Stimulated activated CD8-positive, alpha-beta memory T cell treated with anti-CD3 and anti-CD28 coated beads, Interleukin-15, amount 100 ng/mL, for 24 hours (primary cell): ENCODE results near the gene RNF166.
"Not testable (repeated sequence)": the region's sequence is repeated elsewhere in the genome, so short reads cannot be mapped to it uniquely, and the experiment has no call there.

Experiments
- DNase-seq: peaks from one replicate; pipeline ENCODE4 v3.0.0-alpha.2; 2020; ENCODE audit warnings: low read depth

Gene RNF166

DNA sequence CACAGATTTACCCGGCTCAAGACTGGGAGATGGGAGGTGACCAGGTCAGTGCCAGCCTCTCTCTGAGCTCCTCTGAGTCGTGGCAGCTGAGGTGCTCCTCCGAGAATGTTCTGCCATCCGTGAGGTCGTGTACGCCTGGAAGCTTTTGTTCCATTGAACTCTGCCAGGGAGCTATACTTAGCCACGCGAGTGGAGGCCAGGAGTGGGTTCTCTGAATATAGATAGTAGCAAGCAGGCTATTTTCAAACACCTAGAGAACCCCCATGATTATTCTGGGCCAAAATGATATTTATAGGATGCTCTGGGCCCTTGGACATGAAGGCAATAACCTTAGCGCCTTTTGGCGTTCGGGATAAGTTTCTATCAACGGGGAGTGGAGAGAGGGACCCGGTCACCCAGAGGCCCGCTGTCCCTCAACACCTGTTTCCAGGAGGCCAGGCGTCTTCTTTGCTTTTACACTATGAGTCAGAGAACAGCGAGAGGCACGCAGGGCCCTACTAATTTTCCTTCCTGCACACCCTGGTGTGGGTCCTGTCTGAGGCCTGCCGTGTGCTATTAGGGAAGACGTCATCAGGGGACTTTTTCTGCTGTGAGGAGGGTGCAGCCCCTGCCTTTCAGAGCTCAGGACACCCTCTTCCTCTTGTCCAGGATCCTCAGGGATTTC lies 32.4 kb downstream of the RNF166 start:
- DNase-seq: no peak

DNA sequence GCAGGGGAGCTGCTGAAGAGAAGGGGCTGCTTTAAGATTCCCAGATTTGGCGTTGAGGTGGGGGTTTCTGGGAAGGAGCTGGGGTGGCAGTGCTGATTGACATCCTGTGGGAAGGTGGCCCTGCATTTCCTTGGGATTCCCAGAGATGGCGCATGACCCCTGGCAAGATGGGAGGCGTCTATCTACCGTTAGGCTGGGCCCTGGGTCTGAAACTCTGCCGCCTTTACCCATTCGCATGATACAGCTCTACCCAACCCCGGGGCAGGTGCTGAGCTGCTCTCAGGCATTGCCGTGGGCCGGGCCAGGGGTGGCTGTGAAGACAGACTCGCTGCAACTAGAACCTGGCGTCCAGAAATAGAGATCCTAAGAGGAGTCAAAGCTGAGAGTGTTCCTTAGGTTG lies 33.4 kb downstream of the RNF166 start:
- no peak for DNase-seq

DNA sequence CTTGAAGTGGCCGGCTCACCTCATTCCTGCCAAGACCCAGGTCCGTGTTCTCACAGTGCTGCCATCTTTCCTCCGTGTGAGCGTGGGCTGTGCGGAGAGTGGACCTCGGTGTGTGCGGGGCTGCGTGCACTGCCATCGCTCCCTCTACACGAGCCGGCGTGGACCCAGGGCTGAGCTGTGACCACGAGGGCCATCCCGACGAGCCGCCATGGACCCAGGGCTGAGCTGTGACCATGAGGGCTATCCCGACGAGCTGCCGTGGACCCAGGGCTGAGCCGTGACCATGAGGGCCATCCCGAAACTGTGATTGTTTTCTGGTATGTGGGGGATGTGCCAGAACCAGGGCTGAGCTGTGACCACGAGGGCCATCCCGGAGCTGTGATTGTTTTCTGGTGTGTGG lies 34.4 kb downstream of the RNF166 start:
- DNase-seq: no peak

DNA sequence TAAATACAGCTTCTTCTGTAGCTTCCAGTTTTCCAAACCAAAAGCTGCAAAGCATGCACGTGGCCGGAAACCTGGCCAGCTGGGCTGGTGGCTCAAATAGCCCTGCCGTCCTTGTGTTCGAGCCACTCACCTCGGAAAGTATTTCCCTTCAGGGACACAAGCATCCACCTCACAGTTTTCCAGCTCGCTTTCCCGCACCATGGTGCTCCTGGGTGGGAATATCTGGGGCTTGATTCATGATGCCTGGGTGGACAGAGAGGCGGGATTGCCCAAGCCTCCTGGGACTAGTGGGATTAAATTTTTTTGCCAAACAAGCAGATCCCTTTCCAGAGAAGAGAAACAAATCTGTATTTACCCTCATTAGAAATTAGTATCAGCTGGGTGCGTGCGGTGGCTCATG lies 36.2 kb downstream of the RNF166 start:
- DNase-seq: no peak

DNA sequence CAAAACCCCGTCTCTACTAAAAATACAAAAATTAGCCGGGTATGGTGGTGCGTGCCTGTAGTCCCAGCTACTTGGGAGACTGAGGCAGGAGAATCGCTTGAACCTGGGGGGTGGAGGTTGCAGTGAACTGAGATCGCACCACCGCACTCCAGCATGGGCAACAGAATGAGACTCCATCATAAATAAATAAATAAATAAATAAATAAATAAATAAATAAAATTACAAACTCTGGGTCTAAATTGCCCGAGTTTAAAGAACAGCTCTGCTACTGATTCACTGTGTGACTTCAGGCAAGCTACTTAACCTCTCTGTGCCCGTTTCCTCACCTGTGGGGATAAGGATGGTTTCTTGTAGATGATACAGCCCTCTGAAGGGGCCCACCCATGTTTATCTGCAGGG lies 36.7 kb downstream of the RNF166 start:
- DNase-seq: not testable (repeated sequence)

DNA sequence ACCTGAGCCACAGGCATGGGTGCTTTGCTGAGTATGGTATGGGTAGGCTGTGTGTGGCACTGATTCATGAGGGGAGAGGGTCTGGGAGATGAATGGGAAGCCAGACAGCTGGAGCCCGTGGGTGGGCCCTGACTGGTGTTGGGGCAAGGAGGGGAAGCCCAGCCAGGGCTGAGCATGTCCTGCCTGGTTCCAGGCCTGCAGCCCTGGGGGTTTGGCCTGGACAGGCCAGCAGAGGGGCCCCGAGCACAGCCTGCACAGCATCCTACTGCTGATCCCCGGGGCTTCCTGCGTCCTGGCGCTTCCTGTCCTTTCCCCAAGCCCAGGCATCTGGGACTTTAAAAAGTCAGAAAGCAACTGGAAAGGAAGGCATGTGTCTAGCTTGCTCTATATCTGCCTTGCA lies 38.7 kb downstream of the RNF166 start:
- no peak for DNase-seq

DNA sequence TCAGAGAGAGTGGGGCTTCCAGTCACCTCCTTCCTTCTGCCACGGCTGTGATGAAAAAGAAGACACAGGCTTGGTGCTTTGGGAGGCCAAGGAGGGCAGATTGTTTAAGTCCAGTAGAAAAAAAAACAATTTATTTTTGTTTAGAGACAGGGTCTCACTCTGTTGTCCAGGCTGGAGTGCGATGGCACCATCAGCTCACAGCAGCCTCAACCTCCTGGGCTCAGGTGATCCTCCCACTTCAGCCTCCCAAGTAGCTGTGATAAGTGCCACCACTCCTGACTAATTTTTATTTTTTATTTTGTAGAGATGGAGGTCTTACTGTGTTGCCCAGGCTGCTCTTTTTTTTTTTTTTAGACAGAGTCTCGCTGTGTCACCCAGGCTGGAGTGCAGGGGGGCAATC lies 40.6 kb downstream of the RNF166 start:
- no peak for DNase-seq

DNA sequence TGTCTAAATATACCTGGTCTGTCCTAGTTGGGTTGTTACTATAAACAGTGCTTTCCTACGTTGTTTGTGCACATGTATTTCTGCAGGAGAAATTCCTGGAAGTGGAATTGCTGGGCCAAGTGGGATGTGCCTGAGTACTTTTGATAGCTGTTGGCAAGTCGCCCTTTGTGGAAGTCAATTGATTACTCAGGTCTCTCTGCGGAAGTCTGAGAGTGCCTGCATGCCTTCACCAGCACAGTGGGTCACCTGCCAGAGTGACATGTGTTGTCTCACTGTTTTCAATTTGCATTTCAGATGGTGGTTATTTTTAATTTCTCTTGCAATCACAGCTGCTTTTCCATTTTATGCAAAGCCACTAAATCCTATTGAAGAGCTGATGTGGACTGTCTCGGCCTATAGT lies 41.1 kb downstream of the RNF166 start:
- DNase-seq: no peak

DNA sequence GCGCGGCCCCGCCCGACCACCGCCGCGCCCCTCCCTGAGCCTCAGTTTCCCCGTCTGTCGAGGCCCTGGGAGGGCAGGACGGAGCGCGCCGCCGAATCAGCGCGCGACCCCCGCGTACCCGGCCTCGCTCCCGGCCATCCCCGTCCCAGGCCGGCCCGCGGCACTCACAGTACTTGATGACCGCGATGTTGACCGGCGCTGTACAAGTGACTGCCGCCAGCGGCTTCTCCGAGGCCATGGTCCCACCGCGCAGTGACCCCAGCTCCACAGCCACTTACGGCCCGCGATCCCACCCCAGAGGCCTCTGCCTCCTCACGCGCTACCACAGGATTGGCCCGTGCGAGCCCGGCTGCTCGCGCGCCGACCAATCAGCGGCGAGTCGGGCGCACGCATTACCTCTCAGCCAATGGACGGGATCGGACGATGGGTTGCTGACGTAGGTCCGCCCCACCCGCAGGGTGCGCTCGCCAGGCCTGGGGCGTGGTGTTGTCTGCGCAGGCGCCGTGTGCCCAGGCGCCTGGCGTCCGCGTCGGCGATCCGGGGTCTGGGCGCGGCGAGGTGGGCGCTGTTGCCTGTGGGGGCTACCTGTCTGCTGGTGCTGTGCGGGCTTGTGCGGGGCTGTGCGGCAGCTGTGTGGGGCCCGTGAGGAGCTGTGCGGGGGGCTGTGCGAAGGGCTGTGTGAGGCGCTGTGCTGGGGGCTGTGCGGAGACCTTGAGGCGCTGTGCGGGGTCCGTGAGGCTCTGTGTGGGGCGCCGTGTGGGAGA lies 43.2 kb downstream of the RNF166 start, which contains the start of gene MVD:
Gene MVD, minus strand, starts transcription at position 249 of the 764 bp plus-strand sequence. Its CDS starts 11 bp downstream, at position 238.
- DNase-seq: peak; percentile 87

DNA sequence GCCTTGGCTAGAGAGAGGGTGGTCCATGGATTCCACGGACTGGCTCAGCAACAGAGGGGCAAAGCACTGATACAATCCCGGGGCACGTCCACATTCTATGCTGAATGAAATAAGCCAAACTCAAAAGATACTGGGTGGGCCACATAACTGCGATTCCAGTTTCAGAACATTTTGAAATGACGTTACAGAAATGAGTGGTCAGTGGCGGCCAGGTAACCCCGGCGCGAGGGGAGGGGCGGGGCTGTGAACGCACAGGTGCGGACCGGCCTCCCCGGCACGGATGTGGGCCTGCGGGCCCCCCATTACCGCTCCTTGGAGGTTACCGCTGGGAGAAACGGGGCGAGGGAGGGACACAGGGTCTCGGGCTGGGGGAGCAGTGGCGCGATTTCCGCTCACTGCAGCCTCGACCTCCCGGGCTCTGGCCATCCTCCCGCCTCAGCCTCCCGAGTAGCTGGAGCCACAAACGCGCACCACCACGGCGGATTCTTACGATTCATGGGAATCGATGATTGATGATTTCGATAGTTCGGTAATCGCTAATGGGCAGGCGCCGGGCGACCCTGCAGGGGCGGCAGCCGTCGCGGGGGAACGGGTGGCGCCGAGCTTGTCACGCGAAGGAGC lies 43.9 kb downstream of the RNF166 start:
- DNase-seq: no peak

DNA sequence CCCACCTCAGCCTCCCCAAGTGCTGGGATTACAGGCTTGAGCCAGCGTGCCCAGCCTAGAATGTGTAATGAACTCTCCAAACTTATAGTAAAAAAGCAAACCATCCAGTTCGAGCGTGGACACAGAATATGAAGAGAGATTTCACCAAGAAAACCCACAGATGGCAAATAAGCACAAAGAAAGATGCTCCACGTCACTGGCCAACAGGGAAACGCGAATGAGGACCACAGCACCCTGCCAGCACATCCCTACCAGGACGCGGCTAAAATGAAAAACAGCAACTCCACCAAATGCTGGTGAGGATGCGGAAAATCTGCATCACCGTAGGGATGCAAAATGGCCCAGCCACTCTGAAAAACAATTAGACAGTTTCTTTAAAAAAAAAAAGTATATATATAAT lies 44.7 kb downstream of the RNF166 start:
- no peak for DNase-seq

DNA sequence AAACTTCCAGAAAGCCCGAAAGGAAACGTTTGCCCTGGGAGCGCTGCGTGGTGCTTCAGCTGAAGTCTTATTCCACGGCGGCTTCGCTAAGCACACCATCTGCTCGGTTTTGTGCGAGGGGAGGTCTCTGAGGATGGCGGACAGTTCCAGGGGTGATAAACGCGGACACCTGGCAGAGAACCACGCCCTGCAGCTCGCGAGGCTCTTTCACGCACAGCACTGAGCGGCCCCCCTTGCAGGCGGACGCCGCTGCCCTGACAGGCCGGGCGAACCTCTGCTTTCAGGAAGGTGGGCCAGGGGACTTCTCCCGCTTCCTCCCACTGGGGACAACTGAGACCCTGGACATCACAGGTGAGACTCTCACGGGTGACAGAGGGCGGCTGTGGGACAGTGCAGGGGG lies 47.0 kb downstream of the RNF166 start:
- DNase-seq: no peak

DNA sequence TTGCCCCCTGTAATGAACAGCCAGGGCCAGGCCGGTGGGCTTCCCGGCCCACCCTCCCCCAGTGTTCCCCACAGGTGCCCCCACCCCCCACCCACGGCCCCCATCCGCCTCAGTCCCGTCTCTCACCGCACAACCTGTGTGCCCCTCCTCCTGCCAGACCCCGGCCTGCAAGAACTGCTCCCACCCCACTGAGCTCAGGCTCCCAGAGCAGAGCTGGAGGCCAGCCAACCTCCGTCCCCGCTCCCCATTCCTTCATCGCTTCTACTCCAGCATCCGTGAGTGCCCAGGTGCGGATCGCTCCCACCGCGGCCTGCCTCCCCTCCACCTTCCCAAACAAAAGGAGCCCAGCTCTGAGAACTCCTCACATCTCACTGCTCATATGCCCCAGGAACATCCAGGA lies 47.5 kb downstream of the RNF166 start:
- DNase-seq: no peak

DNA sequence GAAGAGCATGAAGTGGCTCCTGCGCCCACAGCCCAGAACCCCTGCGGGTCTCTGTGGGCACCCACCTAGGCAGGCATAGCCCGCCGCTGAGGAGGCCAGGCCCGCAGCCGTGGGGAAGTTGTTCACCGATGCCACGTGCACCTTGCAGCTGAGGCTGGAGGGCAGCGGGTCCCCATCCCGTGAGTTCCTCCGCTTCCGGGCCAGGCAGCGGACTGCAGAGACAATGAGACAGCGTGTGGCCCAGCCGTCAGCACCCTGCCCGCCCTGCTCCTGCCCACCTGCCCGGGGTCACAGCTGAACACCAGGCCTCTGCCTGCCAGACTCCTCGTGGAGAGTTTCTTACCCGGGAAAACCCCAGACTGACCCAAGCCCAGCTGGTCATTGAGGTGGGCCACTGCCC lies 48.8 kb downstream of the RNF166 start:
- DNase-seq: no peak

DNA sequence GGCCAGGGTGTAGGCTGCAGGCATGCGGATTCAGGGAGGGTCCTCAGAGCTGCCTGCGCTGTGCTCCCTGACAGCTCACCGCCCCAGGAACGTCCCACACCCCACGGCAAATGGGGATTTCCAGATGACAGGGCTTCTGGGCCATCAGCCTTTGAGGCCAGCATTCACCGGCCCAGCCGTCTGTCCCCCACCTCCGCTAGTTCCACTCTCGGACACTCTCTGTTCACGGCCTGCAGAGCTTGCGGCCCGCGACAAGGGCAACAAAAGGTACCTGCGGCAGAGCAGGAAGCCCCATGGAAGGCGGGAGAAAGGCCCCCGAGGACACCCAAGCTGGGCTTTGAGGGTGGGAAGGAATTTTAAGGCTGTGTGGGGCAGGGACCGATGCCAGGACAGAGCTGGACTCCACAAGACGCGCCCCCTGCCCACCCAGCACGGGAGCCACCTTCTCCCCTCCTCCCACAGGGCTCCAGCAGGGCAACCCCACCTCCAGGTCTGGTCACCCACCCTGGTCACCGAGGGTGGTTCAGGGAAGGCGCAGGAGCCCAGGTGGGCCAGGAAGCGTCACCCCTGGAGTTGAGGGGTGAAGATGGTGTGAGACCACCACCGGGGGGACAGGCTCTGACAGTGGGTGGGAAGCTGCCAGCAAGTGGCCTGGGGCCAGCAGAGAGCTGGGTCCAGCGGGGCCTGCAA lies 49.8 kb downstream of the RNF166 start:
- DNase-seq: no peak

DNA sequence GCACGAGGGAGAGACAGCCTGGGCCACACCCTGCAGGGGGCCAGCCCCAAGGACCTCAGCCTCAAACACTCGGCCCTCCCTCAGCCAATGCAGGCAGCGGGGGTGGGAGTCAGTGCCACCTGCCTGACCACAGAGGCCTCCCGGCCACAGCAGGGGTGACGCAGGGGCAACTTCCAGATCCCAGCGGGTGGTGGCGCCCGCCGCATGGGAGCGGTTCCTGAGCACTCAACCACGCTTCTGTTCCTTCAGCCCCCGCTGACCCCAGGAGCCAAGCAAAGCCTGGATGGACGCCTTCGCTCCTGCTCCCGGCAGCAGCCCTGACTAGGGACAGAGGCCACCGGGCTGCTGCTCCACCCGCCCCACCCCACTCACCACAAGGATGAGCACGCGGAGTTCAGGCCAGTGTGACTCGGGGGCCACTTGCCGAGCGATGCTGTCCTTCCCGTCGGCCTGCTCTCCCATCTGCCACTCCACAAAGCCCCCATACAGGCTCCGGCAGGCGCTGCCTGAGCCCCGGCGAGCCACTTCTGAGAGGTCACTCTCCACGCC lies 50.4 kb downstream of the RNF166 start:
- DNase-seq: no peak

DNA sequence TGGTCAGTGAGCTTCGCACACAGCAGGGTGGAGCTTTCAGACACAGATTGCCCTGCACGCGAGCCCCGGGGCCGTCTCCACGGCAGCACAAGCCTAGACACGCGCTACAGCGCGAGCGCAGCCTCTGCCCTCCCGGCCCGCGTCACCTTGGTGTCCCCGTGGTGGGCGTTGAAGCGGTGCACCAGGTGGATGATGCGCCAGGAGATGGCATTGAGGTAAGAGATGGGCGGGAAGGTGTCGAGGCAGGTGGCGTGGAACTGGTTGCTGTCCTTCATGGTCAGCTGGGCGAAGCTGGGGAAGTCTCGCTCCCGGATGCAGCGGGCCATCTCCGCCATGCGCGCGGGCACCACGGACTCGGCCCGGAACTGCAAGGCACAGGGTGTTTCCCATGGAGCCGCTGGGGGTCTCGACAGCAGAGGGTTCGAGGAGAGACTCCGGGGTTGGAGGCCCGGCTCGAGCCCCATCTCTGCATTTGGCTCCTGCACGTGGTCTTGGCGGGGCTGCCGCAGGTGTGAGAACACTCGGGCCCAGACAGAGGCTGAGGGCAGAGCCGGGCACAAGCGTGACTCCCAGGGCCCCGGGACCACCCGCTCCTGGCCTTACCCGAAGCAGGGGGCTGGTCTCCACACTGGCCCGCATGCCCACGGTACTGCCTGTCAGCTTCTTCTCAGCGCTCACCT lies 51.0 kb downstream of the RNF166 start:
- DNase-seq: no peak

DNA sequence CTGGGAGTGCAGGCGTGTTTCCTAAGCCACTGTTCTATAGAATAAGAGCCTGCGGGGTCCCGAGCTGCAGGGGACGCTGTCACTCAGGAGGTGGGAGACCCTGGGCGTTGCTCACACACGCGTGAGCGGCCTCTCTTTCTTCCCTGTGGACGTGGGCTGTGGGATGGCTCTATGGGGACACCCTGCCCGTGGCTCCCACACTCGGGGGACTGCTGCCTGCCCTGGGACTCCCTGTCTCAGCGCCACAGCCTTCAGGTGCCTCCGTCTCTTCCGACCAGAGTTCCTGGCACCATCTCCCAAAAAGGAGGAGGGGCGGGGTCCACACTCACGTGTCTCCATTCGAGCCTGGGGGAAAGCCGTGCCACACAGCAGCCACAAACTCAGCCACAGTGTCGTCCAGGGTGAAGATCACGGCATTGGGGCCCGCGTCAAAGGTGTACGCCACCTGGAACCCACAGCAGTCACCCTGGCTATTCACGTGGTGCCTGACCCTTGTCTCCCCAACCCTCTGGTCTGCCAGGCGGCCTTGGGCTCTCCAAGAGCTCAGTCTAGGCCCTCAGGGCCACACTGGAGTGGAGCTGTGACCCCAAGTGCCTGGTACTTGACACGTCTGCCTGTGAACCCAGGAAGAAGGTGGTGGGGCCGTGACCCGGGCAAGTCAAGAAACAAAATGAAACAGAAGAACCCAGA lies 51.7 kb downstream of the RNF166 start:
- DNase-seq: no peak

DNA sequence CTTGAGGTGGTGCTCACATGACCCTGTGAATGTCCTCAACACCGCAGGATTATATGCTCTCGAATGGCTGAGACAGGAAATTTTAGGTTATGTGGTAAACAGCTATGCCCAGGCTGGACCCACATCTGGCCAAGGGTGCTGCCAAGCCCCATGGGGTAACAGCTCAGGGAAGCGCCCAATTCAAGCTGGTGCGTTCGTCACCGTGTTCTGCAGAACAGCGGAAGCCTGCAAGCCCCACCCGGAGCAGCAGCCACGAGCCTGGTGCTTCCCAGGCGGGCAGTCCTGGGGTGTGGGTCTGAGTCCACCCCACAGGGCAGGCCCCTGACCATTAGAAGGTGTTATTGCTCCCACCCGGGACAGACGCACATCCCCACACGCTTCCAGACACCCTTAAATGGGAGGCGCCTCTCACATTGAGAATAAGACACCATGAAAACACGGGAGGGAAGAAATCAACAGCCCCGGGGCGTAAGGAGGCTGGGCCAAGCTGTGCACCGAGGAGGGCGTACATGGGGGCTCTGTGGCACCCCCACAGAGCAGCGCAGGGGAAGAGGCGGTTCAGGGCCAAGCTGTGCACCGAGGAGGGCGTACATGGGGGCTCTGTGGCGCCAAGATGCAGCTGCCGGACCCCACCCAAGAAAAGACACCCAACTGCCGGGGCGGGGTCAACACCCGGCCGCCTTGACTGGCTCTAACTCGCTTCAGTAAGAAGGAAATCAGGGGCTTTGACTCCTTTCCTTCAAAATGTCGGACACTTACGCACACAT lies 52.4 kb downstream of the RNF166 start:
- DNase-seq: no peak

DNA sequence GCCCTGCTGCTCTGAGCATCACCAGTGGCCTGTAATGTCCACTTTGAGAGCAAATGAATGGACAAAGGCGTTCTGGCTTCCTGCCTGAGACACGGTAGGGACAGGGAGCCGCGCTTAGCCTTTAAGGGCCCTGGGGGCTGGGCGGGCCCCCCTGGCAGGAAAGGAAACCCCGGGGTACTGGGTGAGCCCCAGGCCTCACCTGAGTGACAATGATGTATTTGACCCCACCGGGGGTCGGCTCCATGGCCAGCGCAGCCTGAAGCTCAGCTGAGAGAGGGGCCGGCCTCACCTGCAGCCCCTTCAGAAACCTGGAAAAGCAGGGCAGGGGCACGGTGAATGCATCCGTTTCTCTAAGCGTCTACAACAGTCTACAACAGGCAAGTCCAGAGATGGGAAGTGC lies 53.1 kb downstream of the RNF166 start:
- DNase-seq: no peak

DNA sequence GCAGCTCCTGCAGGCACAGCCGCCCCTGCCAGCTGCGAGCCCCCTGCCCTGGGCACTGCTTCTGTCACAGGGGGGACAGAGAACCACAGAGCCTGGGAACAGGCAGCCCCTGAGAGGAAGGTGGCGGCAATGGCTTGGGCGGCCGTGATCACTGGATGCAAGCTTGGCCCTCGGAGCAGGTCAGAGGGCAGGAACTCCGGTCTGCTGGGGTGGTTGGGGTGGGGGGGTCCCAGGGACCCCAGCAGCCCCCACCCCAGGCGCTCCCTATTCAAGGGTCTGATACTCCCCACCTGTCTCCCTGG lies 53.5 kb downstream of the RNF166 start:
- DNase-seq: no peak
